Lung (tissue), 12 donors: Measurements from ENCODE around the gene CPAMD8. TPM values are rescaled to one million over a fixed set of nuclear protein-coding genes. Genes with fewer than 3 reads are reported as not detected.

Experiments
- ATAC-seq: fragments of 200-7000 bp; cut with Tn5 transposase; one replicate; pipeline ENCODE4 v1.9.1; 2020; ENCODE audit warnings: moderate number of reproducible peaks; ENCODE audit not compliant: insufficient read depth, low FRiP score
- DNase-seq, 3 donors: peaks; one replicate each; pipeline ENCODE4 v3.0.0-alpha.2; 2013 to 2017
- H3K27ac ChIP-seq, 2 donors: one replicate each; pipeline ENCODE4 v1.5.1; 2013; ENCODE audit warnings: mild to moderate bottlenecking in 2 of 2, moderate library complexity in 2 of 2, control low read depth in 1 of 2, inconsistent platforms in 1 of 2, low read depth in 1 of 2, low read length in 1 of 2
- H3K27me3 ChIP-seq, 3 donors: one replicate each; pipeline ENCODE4 v1.5.1; 2013; ENCODE audit warnings: low read length in 2 of 3; ENCODE audit not compliant: control insufficient read depth in 3 of 3, insufficient read depth in 3 of 3
- H3K36me3 ChIP-seq, 4 donors: one replicate each; pipeline ENCODE4 v1.5.1; 2013; ENCODE audit warnings: low read length in 4 of 4, mild to moderate bottlenecking in 1 of 4, moderate library complexity in 1 of 4; ENCODE audit not compliant: control insufficient read depth in 4 of 4, insufficient read depth in 4 of 4
- H3K4me1 ChIP-seq, 5 donors: one replicate each; pipeline ENCODE4 v1.5.1; 2013; ENCODE audit warnings: low read length in 5 of 5, mild to moderate bottlenecking in 2 of 5, moderate library complexity in 1 of 5; ENCODE audit not compliant: control insufficient read depth in 5 of 5, insufficient read depth in 5 of 5
- H3K4me3 ChIP-seq: one replicate; pipeline ENCODE4 v1.5.1; 2013; ENCODE audit warnings: mild to moderate bottlenecking, control low read depth, moderate library complexity
- H3K9ac ChIP-seq, 2 donors: one replicate each; pipeline ENCODE4 v1.5.1; 2013; ENCODE audit warnings: low read length in 2 of 2, control low read depth in 1 of 2; ENCODE audit not compliant: insufficient read depth in 1 of 2
- H3K9me3 ChIP-seq, 4 donors: one replicate each; pipeline ENCODE4 v1.5.1; 2013; ENCODE audit warnings: low read length in 3 of 4, mild to moderate bottlenecking in 1 of 4, moderate library complexity in 1 of 4; ENCODE audit not compliant: control insufficient read depth in 4 of 4, insufficient read depth in 3 of 4
- CTCF ChIP-seq: IDR thresholded peaks from 2 replicates; pipeline ENCODE4 v1.5.1; 2012; ENCODE audit warnings: mild to moderate bottlenecking; ENCODE audit errors: control extremely low read depth, extremely low read depth
- WGBS, 2 donors: extraction: QIAGEN DNeasy Blood & Tissue Kit; methylation state at CpG; one replicate each; pipeline ENCODE4 v1.1.7; 2013; 5-methylcytosine and 5-hydroxymethylcytosine counted together
- polyA plus RNA-seq, 2 donors: library from polyadenylated mRNA; stranded (reverse); fragments of 200-250 nt; gene quantifications; one replicate each; pipeline ENCODE4 v1.2.1, GENCODE V29; 2013
- total RNA-seq, 2 donors: library from RNA; depleted of rRNA in 1 of 2; stranded (reverse); fragments of >200 nt in 1 of 2; gene quantifications; one replicate each; pipeline ENCODE4 v1.2.1, GENCODE V29; 2014 to 2021
- donor health status: control.
- donor health status: control.
- donor health status: Bipolar disorder and iron deficiency.
- donor health status: healthy.
- donor health status: DM: yes; HTN: yes; CAD: no.

CPAMD8 gene
- total and polyA plus RNA-seq, 4 donors, result 9.6 to 143 (median 31.4) TPM

DNA sequence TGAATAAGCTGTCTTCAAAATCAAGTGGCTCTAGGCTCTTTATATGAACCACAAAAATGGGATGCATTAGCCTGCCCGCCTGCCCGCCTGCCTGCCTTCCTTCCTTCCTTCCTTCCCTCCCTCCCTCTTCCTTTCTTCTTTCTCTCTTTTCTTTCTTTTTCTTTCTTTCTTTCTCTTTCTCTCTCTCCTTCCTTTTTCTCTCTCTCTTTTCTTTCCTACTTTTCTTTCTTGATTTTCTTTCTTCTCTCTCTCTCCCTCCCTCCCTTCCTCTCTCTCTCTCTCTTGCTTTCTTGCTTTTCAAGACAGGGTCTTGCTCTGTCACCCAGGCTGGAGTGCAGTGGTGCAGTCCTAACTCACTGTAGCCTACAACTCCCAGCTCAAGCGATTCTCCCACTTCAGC, 110.9 kb downstream of the CPAMD8 start:
- DNase-seq (no peak), ATAC-seq (no peak)
- Histone ChIP-seq H3K27ac (no peak overlapping the region), H3K27me3 (no peaks in the 10 kb centered on the region), H3K36me3 (peaks cover 0 to 45% (median 15%) of the 10 kb centered on the region in 4 donors), H3K9me3 (peaks cover 4 to 31% (median 19%) of the 10 kb centered on the region in 4 donors), H3K9ac (no peak overlapping the region), H3K4me1 (no peaks in the 10 kb centered on the region), H3K4me3 (no peak overlapping the region)
- TF ChIP-seq CTCF, result no peak
- 58 to 62% methylated on average over 3 of the region's 3 CpGs for WGBS, 2 donors

- no peak overlapping the region for H3K9ac ChIP-seq
- no peak for ATAC-seq
- H3K27me3 ChIP-seq, result no peaks in the 10 kb centered on the region
- H3K9me3 ChIP-seq, result peaks cover 4 to 31% (median 19%) of the 10 kb centered on the region in 4 donors
- WGBS, 2 donors, result 81% methylated on average over 3 of the region's 3 CpGs
- TF ChIP-seq CTCF, result no peak
- no peak overlapping the region for H3K27ac ChIP-seq
- no peaks in the 10 kb centered on the region for H3K4me1 ChIP-seq
- no peak for DNase-seq
- H3K36me3 ChIP-seq, result peaks cover 0 to 46% (median 15%) of the 10 kb centered on the region in 4 donors
- H3K4me3 ChIP-seq, result no peak overlapping the region
Observed at GRCh38 chr19:16915135-16915534, 111.5 kb downstream of the CPAMD8 start.

- TF ChIP-seq CTCF, result no peak
- Histone ChIP-seq H3K4me3 (no peak overlapping the region), H3K27me3 (no peaks in the 10 kb centered on the region), H3K27ac (no peak overlapping the region), H3K36me3 (peaks cover 0 to 40% (median 11%) of the 10 kb centered on the region in 4 donors), H3K9ac (no peak overlapping the region), H3K9me3 (peaks cover 4 to 28% (median 16%) of the 10 kb centered on the region in 4 donors), H3K4me1 (no peaks in the 10 kb centered on the region)
- no peak for DNase-seq
- 94 to 98% methylated on average over 11 of the region's 11 CpGs for WGBS, 2 donors
- no peak for ATAC-seq
Observed at GRCh38 chr19:16914421-16914820, 112.2 kb downstream of the CPAMD8 start.

- H3K27ac ChIP-seq, result no peak overlapping the region
- H3K4me1 ChIP-seq, result no peaks in the 10 kb centered on the region
- no peaks in the 10 kb centered on the region for H3K27me3 ChIP-seq
- 83 to 88% methylated on average over 4 of the region's 4 CpGs for WGBS, 2 donors
- no peak overlapping the region for H3K4me3 ChIP-seq
- H3K9me3 ChIP-seq, result peaks cover 4 to 25% (median 16%) of the 10 kb centered on the region in 4 donors
- no peak for ATAC-seq
- no peak for TF ChIP-seq CTCF
- H3K36me3 ChIP-seq, result peaks cover 0 to 37% (median 9%) of the 10 kb centered on the region in 4 donors
- no peak for DNase-seq
- no peak overlapping the region for H3K9ac ChIP-seq
Observed at GRCh38 chr19:16912780-16913179, 113.8 kb downstream of the CPAMD8 start.
